Measurements from ENCODE around the gene UTP25.
"Not testable (repeated sequence)": the region's sequence is repeated elsewhere in the genome, so short reads cannot be mapped to it uniquely, and the experiment has no call there.

Gene UTP25

DNA sequence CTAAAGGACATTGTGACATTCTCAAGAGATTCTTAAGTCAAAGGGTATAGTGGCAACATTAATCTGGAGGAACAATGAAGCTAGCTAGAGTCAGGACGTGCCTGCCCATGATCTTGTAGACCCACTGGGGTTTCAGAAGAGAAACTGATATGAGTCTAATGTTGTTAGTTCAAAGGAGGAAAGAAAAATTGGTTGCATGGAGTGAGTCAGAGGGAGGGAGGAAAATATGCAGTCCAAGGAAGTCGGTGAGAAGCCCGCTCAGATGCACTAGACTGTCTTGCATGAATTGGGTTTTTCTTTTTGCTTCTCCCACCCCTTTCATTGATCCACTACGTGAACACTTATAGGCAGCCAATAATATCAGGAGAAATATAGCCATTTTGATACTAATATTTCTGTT lies 56.5 kb downstream of the UTP25 start:
- TF ChIP-seq, protein P1, sequence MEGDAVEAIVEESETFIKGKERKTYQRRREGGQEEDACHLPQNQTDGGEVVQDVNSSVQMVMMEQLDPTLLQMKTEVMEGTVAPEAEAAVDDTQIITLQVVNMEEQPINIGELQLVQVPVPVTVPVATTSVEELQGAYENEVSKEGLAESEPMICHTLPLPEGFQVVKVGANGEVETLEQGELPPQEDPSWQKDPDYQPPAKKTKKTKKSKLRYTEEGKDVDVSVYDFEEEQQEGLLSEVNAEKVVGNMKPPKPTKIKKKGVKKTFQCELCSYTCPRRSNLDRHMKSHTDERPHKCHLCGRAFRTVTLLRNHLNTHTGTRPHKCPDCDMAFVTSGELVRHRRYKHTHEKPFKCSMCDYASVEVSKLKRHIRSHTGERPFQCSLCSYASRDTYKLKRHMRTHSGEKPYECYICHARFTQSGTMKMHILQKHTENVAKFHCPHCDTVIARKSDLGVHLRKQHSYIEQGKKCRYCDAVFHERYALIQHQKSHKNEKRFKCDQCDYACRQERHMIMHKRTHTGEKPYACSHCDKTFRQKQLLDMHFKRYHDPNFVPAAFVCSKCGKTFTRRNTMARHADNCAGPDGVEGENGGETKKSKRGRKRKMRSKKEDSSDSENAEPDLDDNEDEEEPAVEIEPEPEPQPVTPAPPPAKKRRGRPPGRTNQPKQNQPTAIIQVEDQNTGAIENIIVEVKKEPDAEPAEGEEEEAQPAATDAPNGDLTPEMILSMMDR (conservative IDR thresholded peaks at IDR 0.05; ENCODE audit: low read depth, low read length): no peak
- no peak overlapping the region for H3K4me3 ChIP-seq (ENCODE audit: low read depth, low read length)
- peak; percentile 71 for DNase-seq (ENCODE audit: low read depth)

DNA sequence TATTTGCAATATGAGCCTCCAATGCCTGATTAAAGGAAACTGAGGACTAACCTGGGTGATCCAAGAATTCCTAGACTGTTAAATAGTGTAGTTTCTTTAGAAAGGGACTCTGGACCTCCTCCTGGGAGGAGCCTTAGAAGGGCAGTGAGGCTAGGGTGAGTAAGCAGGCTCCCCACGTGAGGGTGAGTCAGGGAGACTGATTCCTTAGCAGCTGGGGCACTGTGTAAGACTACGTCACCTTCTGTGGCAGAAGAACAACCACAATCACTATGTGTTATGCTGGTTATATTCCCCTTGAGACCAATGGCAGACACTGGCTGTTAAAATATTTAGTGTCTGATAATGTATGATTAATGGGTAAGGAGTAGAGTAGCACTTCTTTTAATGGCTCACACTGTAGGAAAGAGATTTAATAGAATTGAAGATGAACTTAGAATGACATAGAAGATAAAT lies 56.9 kb downstream of the UTP25 start:
- DNase-seq (ENCODE audit: low read depth): peak; percentile 99
- TF ChIP-seq, protein P1 (conservative IDR thresholded peaks at IDR 0.05; ENCODE audit: low read depth, low read length): no peak
- no peak overlapping the region for H3K4me3 ChIP-seq (ENCODE audit: low read depth, low read length)

DNA sequence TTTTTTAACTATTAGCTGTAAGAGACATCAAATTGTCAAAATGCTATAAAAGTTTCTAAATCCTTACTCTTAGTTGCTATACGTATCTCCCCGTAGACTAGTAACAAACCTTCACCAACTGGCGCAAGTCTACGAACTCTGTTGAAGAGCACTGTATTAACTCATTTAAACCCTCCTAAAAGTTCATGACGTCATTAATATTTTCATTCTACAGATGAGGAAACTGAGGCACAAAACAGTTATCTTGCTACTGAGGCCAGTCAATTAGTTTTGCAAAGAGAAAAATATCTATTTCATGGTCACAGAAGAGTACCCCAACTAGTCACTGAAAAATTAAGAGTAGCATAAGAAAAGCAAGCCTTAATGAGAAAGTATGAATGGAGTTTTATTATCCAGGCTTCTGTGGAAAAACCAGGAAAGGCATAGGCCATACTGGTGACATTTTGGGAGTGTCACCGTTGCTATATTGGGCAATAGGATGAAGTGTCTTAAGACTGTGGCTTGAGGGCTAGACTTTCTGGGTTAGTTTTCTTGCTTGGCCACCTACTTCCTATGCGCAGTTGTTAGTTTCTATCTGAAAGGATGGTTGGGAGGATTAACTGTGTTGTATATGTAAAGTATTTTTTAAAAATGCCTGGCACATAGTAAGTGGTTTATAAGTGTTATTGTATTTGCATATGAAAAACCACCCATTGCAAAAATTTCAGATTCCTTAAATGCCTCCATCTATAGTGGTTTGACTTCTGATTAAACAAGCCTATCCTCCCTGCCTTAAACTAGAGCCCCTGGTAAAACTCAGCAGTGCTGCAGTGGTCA lies 57.8 kb downstream of the UTP25 start:
- H3K4me3 ChIP-seq (ENCODE audit: low read depth, low read length): no peak overlapping the region
- TF ChIP-seq, protein P1 (conservative IDR thresholded peaks at IDR 0.05; ENCODE audit: low read depth, low read length): no peak
- no peak for DNase-seq (ENCODE audit: low read depth)

DNA sequence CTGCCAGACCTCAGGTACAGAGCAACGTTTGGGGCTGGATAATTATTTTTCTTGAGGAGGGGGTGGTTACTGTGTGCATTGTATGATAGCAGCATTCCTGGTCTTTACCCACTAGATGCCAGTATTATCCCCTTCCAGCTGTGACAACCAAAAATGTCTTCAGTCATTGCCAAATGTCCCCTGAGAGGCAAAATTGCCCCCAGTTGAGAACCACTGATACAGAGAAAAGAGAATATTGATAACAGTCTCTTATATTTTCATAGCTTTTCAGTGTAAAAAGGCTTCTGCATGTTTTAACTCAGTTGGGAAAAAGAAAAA lies 58.4 kb downstream of the UTP25 start:
- H3K4me3 ChIP-seq (ENCODE audit: low read depth, low read length): no peak overlapping the region
- TF ChIP-seq, protein P1 (conservative IDR thresholded peaks at IDR 0.05; ENCODE audit: low read depth, low read length): peak; percentile 15
- DNase-seq (ENCODE audit: low read depth): no peak

DNA sequence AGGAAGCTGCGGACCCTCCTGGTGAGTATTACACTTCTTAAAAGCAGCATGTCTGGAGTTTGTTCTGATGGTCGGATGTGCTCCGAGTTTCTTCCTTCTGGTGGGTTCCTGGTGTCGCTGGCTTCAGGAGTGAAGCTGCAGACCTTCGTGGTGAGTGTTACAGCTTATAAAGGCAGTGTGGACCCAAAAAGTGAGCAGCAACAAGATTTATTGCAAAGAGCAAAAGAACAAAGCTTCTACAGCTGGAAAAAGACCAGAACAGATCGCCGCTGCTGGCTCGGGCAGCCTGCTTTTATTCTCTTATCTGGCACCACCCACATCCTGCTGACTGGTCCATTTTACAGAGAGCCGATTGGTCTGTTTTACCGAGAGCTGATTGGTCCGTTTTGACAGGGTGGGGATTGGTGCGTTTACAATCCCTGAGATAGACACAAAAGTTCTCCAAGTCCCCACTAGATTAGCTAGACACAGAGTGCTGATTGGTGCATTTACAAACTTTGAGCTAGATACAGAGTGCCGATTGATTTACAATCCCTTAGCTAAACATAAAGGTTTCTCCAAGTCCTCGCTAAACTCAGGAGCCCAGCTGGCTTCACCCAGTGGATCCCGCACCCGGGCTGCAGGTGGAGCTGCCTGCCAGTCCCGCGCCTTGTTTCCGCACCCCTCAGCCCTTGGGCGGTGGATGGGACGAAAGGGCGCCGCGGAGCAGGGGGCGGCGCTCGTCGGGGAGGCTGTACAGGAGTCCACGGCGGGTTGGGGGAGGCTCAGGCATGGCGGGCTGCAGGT lies 60.7 kb downstream of the UTP25 start:
- not testable (repeated sequence) for H3K4me3 ChIP-seq (ENCODE audit: low read depth, low read length); DNase-seq (ENCODE audit: low read depth)

DNA sequence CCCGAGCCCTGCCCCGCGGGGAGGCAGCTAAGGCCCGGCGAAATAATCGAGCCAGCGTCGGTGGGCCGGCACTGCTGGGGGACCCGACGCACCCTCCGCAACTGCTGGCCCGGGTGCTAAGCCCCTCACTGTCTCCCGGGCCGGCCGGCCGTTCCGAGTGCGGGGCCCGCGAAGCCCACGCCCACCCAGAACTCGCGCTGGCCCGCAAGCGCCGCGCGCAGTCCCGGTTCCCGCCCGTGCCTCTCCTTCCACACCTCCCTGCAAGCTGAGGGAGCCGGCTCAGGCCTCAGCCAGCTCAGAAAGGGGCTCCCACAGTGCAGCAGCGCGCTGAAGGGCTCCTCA lies 61.3 kb downstream of the UTP25 start:
- DNase-seq (ENCODE audit: low read depth): no peak
- TF ChIP-seq, protein P1 (conservative IDR thresholded peaks at IDR 0.05; ENCODE audit: low read depth, low read length): no peak
- no peak overlapping the region for H3K4me3 ChIP-seq (ENCODE audit: low read depth, low read length)

DNA sequence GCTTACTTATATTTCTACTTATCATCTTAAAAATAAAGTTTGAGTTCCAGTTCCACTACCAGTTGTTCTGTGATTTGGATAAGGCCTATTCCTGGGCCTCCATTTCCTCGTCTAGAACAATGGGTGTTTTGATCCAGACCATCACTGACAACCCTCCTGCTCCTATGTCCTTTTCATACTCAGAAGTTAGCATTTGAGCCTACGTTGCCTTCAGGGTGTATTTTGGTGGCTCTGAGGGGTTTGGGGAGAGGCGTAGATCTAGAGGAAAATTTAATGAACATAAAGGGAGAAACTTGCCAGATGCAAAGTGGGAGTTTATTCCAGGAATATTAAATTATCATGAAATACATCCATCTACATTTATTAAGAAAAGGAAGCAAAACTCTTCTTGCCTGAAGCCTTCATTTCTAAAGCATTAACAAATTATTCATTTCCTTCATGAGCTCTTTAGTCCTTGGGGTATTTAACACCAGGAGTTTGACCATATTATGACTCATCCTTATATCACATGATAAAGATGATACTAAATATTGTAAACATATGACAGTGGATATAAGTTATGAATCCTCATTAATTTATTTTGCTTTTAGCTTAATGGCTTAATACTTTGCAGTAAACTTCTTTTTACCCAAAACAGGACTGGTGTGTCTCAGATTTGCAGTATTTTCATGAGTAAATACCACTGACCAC lies 63.0 kb downstream of the UTP25 start:
- DNase-seq (ENCODE audit: low read depth): peak; percentile 56
- TF ChIP-seq, protein P1 (conservative IDR thresholded peaks at IDR 0.05; ENCODE audit: low read depth, low read length): no peak
- H3K4me3 ChIP-seq (ENCODE audit: low read depth, low read length): no peak overlapping the region

All from choroid plexus epithelial cell (primary cell).